CD4-positive, CD25-positive, alpha-beta regulatory T cell (primary cell): ENCODE measurements around the gene CRYGD. TPM values are rescaled to one million over a fixed set of nuclear protein-coding genes. Genes with fewer than 3 reads are reported as not detected.

Experiments used
- ATAC-seq, 2 donors: fragments of 150-1000 bp; cut with Tn5 transposase; one replicate each; pipeline ENCODE4 v1.10.0; 2021; ENCODE audit warnings: low read depth in 2 of 2, moderate number of reproducible peaks in 2 of 2, moderate library complexity in 1 of 2
- DNase-seq, 3 donors: peaks; one replicate each; pipeline versions ENCODE4 v3.0.0 to v3.0.0-alpha.2; 2012 to 2022; ENCODE audit warnings: mixed read lengths in 1 of 3
- H3K27ac ChIP-seq: one replicate; pipeline ENCODE4 v1.7.0; 2013; ENCODE audit warnings: mild to moderate bottlenecking, low read length; ENCODE audit not compliant: insufficient read depth, poor library complexity, severe bottlenecking
- H3K27me3 ChIP-seq: one replicate; pipeline ENCODE4 v1.7.0; 2013; ENCODE audit warnings: low read length; ENCODE audit not compliant: control insufficient read depth, insufficient read depth
- H3K36me3 ChIP-seq: one replicate; pipeline ENCODE4 v1.7.0; 2013; ENCODE audit warnings: mild to moderate bottlenecking, low read length, moderate library complexity; ENCODE audit not compliant: control insufficient read depth, insufficient read depth
- H3K4me1 ChIP-seq: 2 replicates; pipeline ENCODE4 v1.7.0; 2013; ENCODE audit warnings: mild to moderate bottlenecking, low read length; ENCODE audit not compliant: insufficient read depth, control insufficient read depth, poor library complexity, severe bottlenecking
- H3K4me3 ChIP-seq: one replicate; pipeline ENCODE4 v1.7.0; 2013; ENCODE audit warnings: low read depth, mild to moderate bottlenecking, low read length, moderate library complexity
- H3K9me3 ChIP-seq, 2 experiments: 1 replicate in 1 of 2; 2 replicates in 1 of 2; pipeline ENCODE4 v1.7.0; 2013; ENCODE audit warnings: low read length in 2 of 2, mild to moderate bottlenecking in 1 of 2, moderate library complexity in 1 of 2; ENCODE audit not compliant: control insufficient read depth in 2 of 2
- H3K27ac Mint-ChIP-seq, 3 donors: one replicate each; pipeline ENCODE4 v1.8.0; 2020 to 2022; ENCODE audit warnings: mild to moderate bottlenecking in 3 of 3, mixed read lengths in 3 of 3, moderate library complexity in 2 of 3
- H3K27me3 Mint-ChIP-seq: one replicate; pipeline ENCODE4 v1.8.0; 2022; ENCODE audit warnings: mild to moderate bottlenecking, mixed read lengths
- H3K36me3 Mint-ChIP-seq: one replicate; pipeline ENCODE4 v1.8.0; 2020; ENCODE audit warnings: mixed read lengths
- H3K4me1 Mint-ChIP-seq, 4 donors: one replicate each; pipeline ENCODE4 v1.8.0; 2020 to 2022; ENCODE audit warnings: mixed read lengths in 4 of 4, mild to moderate bottlenecking in 1 of 4
- H3K4me3 Mint-ChIP-seq, 4 donors: one replicate each; pipeline ENCODE4 v1.8.0; 2020 to 2022; ENCODE audit warnings: mild to moderate bottlenecking in 4 of 4, mixed read lengths in 4 of 4, moderate library complexity in 3 of 4
- H3K9me3 Mint-ChIP-seq, 7 donors: one replicate each; pipeline ENCODE4 v1.8.0; 2020 to 2022; ENCODE audit warnings: mixed read lengths in 7 of 7, mild to moderate bottlenecking in 3 of 7, moderate library complexity in 2 of 7
- polyA plus RNA-seq, 4 donors: library from polyadenylated mRNA; unstranded; fragments of 300-500 nt; fragmentation: Illumina TruSeq; gene quantifications; one replicate each; pipeline ENCODE4 v1.2.3, GENCODE V29; 2021
- total RNA-seq: library from RNA; stranded (reverse); gene quantifications from one replicate; pipeline ENCODE4 v1.2.3, GENCODE V29; 2022

Gene CRYGD
- total and polyA plus RNA-seq, 5 donors from 2014 or later, result 0.69 TPM; not detected in 4

GRCh38 chr2:208150094-208150493 is 25.8 kb upstream of the CRYGD start:
- H3K4me1 ChIP-seq, result no peaks in the 10 kb centered on the region
- H3K36me3 ChIP-seq, result no peaks in the 10 kb centered on the region
- Mint-ChIP-seq H3K9me3 (peaks cover 0 to 14% (median 0%) of the 10 kb centered on the region in 7 donors), H3K4me1 (no peaks in the 10 kb centered on the region), H3K36me3 (no peaks in the 10 kb centered on the region), H3K27me3 (no peaks in the 10 kb centered on the region), H3K4me3 (no peak overlapping the region), H3K27ac (no peak overlapping the region)
- H3K4me3 ChIP-seq, result no peak overlapping the region
- no peaks in the 10 kb centered on the region for H3K9me3 ChIP-seq
- DNase-seq (no peak), ATAC-seq (no peak)
- H3K27me3 ChIP-seq, result no peaks in the 10 kb centered on the region
- H3K27ac ChIP-seq, result no peak overlapping the region

GRCh38 chr2:208148803-208149202 is 24.5 kb upstream of the CRYGD start:
- Histone ChIP-seq H3K27me3 (no peaks in the 10 kb centered on the region), H3K27ac (no peak overlapping the region), H3K4me1 (no peaks in the 10 kb centered on the region), H3K36me3 (no peaks in the 10 kb centered on the region), H3K4me3 (no peak overlapping the region), H3K9me3 (no peaks in the 10 kb centered on the region)
- Mint-ChIP-seq H3K36me3 (no peaks in the 10 kb centered on the region), H3K9me3 (peaks cover 0 to 14% (median 0%) of the 10 kb centered on the region in 7 donors), H3K4me1 (no peaks in the 10 kb centered on the region), H3K4me3 (no peak overlapping the region), H3K27me3 (no peaks in the 10 kb centered on the region), H3K27ac (no peak overlapping the region)
- DNase-seq (no peak), ATAC-seq (no peak)

DNA sequence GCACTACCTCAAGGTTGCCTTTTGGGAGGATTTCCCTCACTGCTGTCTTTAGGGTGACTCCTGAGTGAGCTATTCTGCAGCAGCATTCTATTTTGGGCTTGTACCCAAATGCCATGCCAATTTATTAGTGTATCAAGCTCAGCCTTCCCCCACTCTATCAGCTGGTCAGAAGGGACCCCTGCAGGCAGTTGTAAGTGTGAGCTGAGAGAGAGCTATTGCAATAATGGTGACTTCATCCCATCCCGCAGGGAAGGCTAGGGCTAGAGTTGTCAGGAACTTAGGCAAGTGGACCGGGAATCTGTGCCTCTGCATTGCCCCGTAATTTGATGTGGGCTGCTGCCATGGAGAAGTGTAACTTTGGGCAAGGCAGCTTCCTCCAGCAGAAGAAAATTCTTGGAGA is 23.4 kb upstream of the CRYGD start:
- Histone ChIP-seq H3K4me3 (no peak overlapping the region), H3K27me3 (no peaks in the 10 kb centered on the region), H3K36me3 (no peaks in the 10 kb centered on the region), H3K9me3 (no peaks in the 10 kb centered on the region), H3K4me1 (no peaks in the 10 kb centered on the region), H3K27ac (no peak overlapping the region)
- Mint-ChIP-seq H3K36me3 (no peaks in the 10 kb centered on the region), H3K9me3 (peaks cover 0 to 14% (median 0%) of the 10 kb centered on the region in 7 donors), H3K4me3 (peak overlapping the region in 1 of 4 donors; percentile 11), H3K4me1 (no peaks in the 10 kb centered on the region), H3K27ac (no peak overlapping the region), H3K27me3 (no peaks in the 10 kb centered on the region)
- ATAC-seq (no peak), DNase-seq (no peak)

GRCh38 chr2:208147008-208147407 is 22.7 kb upstream of the CRYGD start:
- H3K27me3 Mint-ChIP-seq, result no peaks in the 10 kb centered on the region
- no peak overlapping the region for H3K27ac Mint-ChIP-seq
- no peaks in the 10 kb centered on the region for H3K27me3 ChIP-seq
- no peak overlapping the region for H3K4me3 Mint-ChIP-seq
- H3K4me1 Mint-ChIP-seq, result no peaks in the 10 kb centered on the region
- peaks cover 0 to 10% (median 0%) of the 10 kb centered on the region in 7 donors for H3K9me3 Mint-ChIP-seq
- H3K36me3 Mint-ChIP-seq, result no peaks in the 10 kb centered on the region
- H3K36me3 ChIP-seq, result no peaks in the 10 kb centered on the region
- no peak overlapping the region for H3K4me3 ChIP-seq
- ATAC-seq, result no peak
- H3K27ac ChIP-seq, result no peak overlapping the region
- DNase-seq, result no peak
- no peaks in the 10 kb centered on the region for H3K4me1 ChIP-seq
- H3K9me3 ChIP-seq, result no peaks in the 10 kb centered on the region

GRCh38 chr2:208146006-208146405 is 21.7 kb upstream of the CRYGD start, which contains the start of gene CRYGB:
Gene CRYGB (minus strand): TSS chr2:208146158. CDS start chr2:208146120, 38 bp downstream.
- Mint-ChIP-seq H3K4me3 (no peak within 1 kb of the TSS), H3K27ac (no peak within 1 kb of the TSS), H3K36me3 (no peaks in the 10 kb centered on the region), H3K27me3 (no peaks in the 10 kb centered on the region), H3K9me3 (peaks cover 0 to 8% (median 0%) of the 10 kb centered on the region in 7 donors), H3K4me1 (no peaks in the 10 kb centered on the region)
- Histone ChIP-seq H3K4me1 (no peaks in the 10 kb centered on the region), H3K4me3 (no peak within 1 kb of the TSS), H3K36me3 (no peaks in the 10 kb centered on the region), H3K27ac (no peak within 1 kb of the TSS), H3K27me3 (no peaks in the 10 kb centered on the region), H3K9me3 (no peaks in the 10 kb centered on the region)
- ATAC-seq (no peak), DNase-seq (no peak)

- H3K4me1 ChIP-seq, result no peaks in the 10 kb centered on the region
- peaks cover 0 to 5% (median 0%) of the 10 kb centered on the region in 7 donors for H3K9me3 Mint-ChIP-seq
- ATAC-seq, result no peak
Observed at GRCh38 chr2:208142925-208143799, 18.8 kb upstream of the CRYGD start.

GRCh38 chr2:208142240-208142924 is 18.1 kb upstream of the CRYGD start:
- no peak overlapping the region for H3K4me3 Mint-ChIP-seq
- peaks cover 7% of the 10 kb centered on the region for H3K27me3 Mint-ChIP-seq
- Histone ChIP-seq H3K9me3 (no peaks in the 10 kb centered on the region), H3K36me3 (no peaks in the 10 kb centered on the region), H3K27me3 (no peaks in the 10 kb centered on the region), H3K4me1 (no peaks in the 10 kb centered on the region), H3K27ac (no peak overlapping the region), H3K4me3 (no peak overlapping the region)
- no peaks in the 10 kb centered on the region for H3K36me3 Mint-ChIP-seq
- H3K27ac Mint-ChIP-seq, result no peak overlapping the region
- ATAC-seq (no peak), DNase-seq (no peak)
- no peaks in the 10 kb centered on the region for H3K4me1 Mint-ChIP-seq
- peaks cover 0 to 5% (median 0%) of the 10 kb centered on the region in 7 donors for H3K9me3 Mint-ChIP-seq

More at GRCh38 chr2:208142925-208143799, 18.8 kb upstream of the CRYGD start:
- Histone ChIP-seq H3K36me3 (no peaks in the 10 kb centered on the region), H3K27me3 (no peaks in the 10 kb centered on the region), H3K9me3 (no peaks in the 10 kb centered on the region), H3K4me3 (no peak overlapping the region), H3K27ac (no peak overlapping the region)
- H3K36me3 Mint-ChIP-seq, result no peaks in the 10 kb centered on the region
- DNase-seq, result no peak
- no peaks in the 10 kb centered on the region for H3K4me1 Mint-ChIP-seq
- H3K27ac Mint-ChIP-seq, result no peak overlapping the region
- H3K4me3 Mint-ChIP-seq, result no peak overlapping the region
- no peaks in the 10 kb centered on the region for H3K27me3 Mint-ChIP-seq
